ENCODE data around the gene FMNL2. TPM values are rescaled to one million over a fixed set of nuclear protein-coding genes. Genes with fewer than 3 reads are reported as not detected.
A peak's percentile ranks its signal among the peaks of the same experiment; 100 is the strongest.

Gene FMNL2
- total and polyA plus RNA-seq, 12 donors, result 3.3 to 16.0 (median 4.5) TPM

- DNase-seq (no peak), ATAC-seq (no peak)
- H3K27ac ChIP-seq, result no peak overlapping the region
- 86 to 94% methylated on average over 3 of the region's 3 CpGs for WGBS, 2 donors
- intact Hi-C loops (cut with DNase I), result loop anchor here in 1 of 10 donors (10.0 kb wide), 1 partner anchor 162 kb away; the partner anchor contains the start of gene FMNL2
- peaks cover 0 to 74% (median 36%) of the 10 kb centered on the region in 9 donors for H3K4me1 ChIP-seq
- TF ChIP-seq CTCF (IDR thresholded peaks at IDR 0.05), result no peak
- peaks cover 0 to 9% (median 0%) of the 10 kb centered on the region in 11 donors for H3K9me3 ChIP-seq
- no peaks in the 10 kb centered on the region for H3K36me3 ChIP-seq
- no peak overlapping the region for H3K4me3 ChIP-seq
- H3K27me3 ChIP-seq, result no peaks in the 10 kb centered on the region
Observed at GRCh38 chr2:152496371-152496770, 161.4 kb downstream of the FMNL2 start.

GRCh38 chr2:152497481-152498052 lies 162.6 kb downstream of the FMNL2 start:
- no peak for TF ChIP-seq CTCF (IDR thresholded peaks at IDR 0.05)
- H3K4me1 ChIP-seq, result peaks cover 0 to 64% (median 32%) of the 10 kb centered on the region in 9 donors
- no peaks in the 10 kb centered on the region for H3K36me3 ChIP-seq
- 39 to 53% methylated on average over 3 of the region's 3 CpGs for WGBS, 2 donors
- peaks cover 0 to 9% (median 0%) of the 10 kb centered on the region in 11 donors for H3K9me3 ChIP-seq
- no peak overlapping the region for H3K4me3 ChIP-seq
- DNase-seq (peak in 1 of 2 donors; percentile 13), ATAC-seq (peak in 2 of 8 donors; percentile 31 to 35)
- intact Hi-C loops (cut with DNase I), result loop anchor here in 1 of 10 donors (10.0 kb wide), 1 partner anchor 163 kb away; the partner anchor contains the start of gene FMNL2
- H3K27ac ChIP-seq, result peak overlapping the region in 1 of 10 donors; percentile 89
- no peaks in the 10 kb centered on the region for H3K27me3 ChIP-seq

- intact Hi-C loops (cut with DNase I), result loop anchor here in 1 of 10 donors (10.0 kb wide), 1 partner anchor 165 kb away; the partner anchor contains the start of gene FMNL2
- Histone ChIP-seq H3K36me3 (no peaks in the 10 kb centered on the region), H3K4me3 (peak overlapping the region in 1 of 10 donors; percentile 10), H3K27ac (peak overlapping the region; percentile 1 to 89 (median 44)), H3K27me3 (no peaks in the 10 kb centered on the region), H3K9me3 (peaks cover 0 to 12% (median 0%) of the 10 kb centered on the region in 11 donors), H3K4me1 (peaks cover 0 to 46% (median 24%) of the 10 kb centered on the region in 9 donors)
- ATAC-seq (no peak), DNase-seq (no peak)
- 92 to 93% methylated on average over 3 of the region's 3 CpGs for WGBS, 2 donors
- no peak for TF ChIP-seq CTCF (IDR thresholded peaks at IDR 0.05)
Observed at GRCh38 chr2:152499331-152499816, 164.4 kb downstream of the FMNL2 start.

- DNase-seq (peak in 1 of 2 donors; percentile 9), ATAC-seq (peak; percentile 20 to 88 (median 75))
- TF ChIP-seq CTCF (IDR thresholded peaks at IDR 0.05), result no peak
- 83 to 85% methylated on average over 14 of the region's 14 CpGs for WGBS, 2 donors
- H3K27ac ChIP-seq, result peak overlapping the region; percentile 20 to 89 (median 57)
- H3K36me3 ChIP-seq, result no peaks in the 10 kb centered on the region
- peaks cover 0 to 12% (median 0%) of the 10 kb centered on the region in 11 donors for H3K9me3 ChIP-seq
- intact Hi-C loops (cut with DNase I), result loop anchor here in 1 of 10 donors (10.0 kb wide), 1 partner anchor 165 kb away; the partner anchor contains the start of gene FMNL2
- peaks cover 0 to 47% (median 21%) of the 10 kb centered on the region in 9 donors for H3K4me1 ChIP-seq
- peak overlapping the region in 1 of 10 donors; percentile 10 for H3K4me3 ChIP-seq
- H3K27me3 ChIP-seq, result no peaks in the 10 kb centered on the region
Observed at GRCh38 chr2:152499896-152500735, 165.1 kb downstream of the FMNL2 start.
